ENCODE results near the gene UNC45B.
"Not testable (repeated sequence)": the region's sequence is repeated elsewhere in the genome, so short reads cannot be mapped to it uniquely, and the experiment has no call there.

Gene UNC45B

DNA sequence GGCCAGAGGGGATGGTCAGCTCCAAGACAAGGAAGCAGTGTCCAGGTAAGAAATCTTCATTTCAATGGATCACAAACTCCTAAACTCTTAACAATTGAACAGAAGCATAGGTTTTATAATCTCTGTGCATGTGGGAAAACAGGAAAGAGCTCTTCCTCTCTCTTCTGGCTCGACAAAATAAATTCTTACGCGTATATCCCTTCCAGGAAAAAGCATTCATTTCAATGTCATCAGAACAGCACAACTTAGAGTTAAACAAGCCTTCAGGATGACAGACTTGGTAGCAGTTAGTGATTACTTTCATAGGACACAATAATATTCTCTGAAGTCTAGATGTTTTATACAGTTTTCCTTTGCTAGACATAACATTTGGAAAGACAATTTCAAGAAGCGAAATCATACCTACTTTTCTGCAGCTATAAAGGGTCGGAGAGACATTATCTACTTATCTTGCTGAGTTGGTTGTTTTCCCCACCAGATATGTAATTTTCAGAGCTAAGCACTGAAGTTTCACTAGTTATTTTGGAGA is 65.9 kb downstream of the UNC45B start:
- DNase-seq (ENCODE audit: low read depth, low spot score), result no peak

GRCh38 chr17:35214192-35214591 is 66.6 kb downstream of the UNC45B start:
- no peak for DNase-seq (ENCODE audit: low read depth, low spot score)

GRCh38 chr17:35214631-35215273 is 67.1 kb downstream of the UNC45B start:
- no peak for DNase-seq (ENCODE audit: low read depth, low spot score)

- DNase-seq (ENCODE audit: low read depth, low spot score), result no peak
Measured at GRCh38 chr17:35217107-35217506, 69.5 kb downstream of the UNC45B start.

DNA sequence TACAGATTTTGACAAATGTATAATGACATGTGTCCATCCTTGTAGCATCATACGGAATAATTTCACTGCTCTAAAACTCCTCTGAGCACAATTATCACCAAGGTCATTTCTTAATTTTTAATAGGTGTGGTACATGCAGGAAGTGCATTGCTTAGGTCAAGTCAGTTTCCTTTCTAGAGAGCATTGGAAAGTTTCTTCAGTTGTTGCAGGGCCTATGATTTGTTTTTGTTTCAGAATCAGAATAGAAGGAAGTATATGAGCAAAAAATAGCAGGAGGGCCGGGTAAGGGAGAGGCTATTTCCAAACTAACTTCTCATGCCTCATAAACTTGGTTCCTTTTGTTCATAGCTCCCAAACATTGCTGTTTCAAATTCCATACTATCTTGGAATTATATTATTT is 71.3 kb downstream of the UNC45B start:
- no peak for DNase-seq (ENCODE audit: low read depth, low spot score)

DNA sequence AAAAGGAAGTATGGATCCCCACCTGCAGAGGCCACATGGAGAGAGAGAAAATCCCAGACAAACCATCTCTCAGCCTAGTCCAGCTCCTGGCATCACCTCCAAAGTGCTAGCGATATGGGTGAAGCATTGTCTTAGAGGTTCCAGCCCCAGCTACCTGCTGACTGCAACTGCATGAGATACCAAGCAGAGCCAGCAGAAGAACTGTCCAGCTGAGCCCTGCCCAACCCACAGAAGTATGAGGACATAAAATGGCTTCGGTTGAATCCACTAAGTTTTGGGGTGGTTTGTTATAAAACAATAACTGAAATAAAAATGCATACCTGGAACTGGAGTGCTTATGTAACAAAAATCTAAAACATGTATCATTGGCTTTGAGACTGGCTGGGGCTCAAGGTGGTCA is 74.8 kb downstream of the UNC45B start:
- DNase-seq (ENCODE audit: low read depth, low spot score), result no peak

DNA sequence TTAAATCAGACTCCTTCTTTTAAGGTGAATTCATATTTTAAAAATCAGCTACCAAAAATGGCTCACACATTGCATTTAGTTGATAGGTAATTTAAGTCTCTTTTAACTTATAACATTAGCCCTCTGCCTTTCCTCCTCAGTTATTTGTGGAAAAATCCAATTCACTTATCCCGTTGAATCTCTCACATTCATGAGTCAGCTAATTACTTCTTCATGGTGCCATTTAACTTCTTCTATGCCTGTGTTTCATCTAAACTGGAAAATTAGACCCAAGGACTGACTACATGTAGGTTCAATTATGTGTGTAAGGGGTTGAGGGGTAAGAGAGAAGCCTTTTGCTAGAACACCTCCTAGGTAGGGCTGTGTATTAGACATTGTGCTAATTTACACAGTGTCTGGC is 76.8 kb downstream of the UNC45B start:
- DNase-seq (ENCODE audit: low read depth, low spot score), result no peak

- no peak for DNase-seq (ENCODE audit: low read depth, low spot score)
Measured at GRCh38 chr17:35227546-35227945, 79.9 kb downstream of the UNC45B start.

- no peak for DNase-seq (ENCODE audit: low read depth, low spot score)
Measured at GRCh38 chr17:35229638-35230037, 82.0 kb downstream of the UNC45B start.

GRCh38 chr17:35234315-35234714 is 86.7 kb downstream of the UNC45B start:
- DNase-seq (ENCODE audit: low read depth, low spot score), result not testable (repeated sequence)

GRCh38 chr17:35235289-35235688 is 87.7 kb downstream of the UNC45B start:
- DNase-seq (ENCODE audit: low read depth, low spot score), result no peak

- no peak for DNase-seq (ENCODE audit: low read depth, low spot score)
Measured at GRCh38 chr17:35235917-35236316, 88.3 kb downstream of the UNC45B start.

GRCh38 chr17:35236821-35237220 is 89.2 kb downstream of the UNC45B start:
- no peak for DNase-seq (ENCODE audit: low read depth, low spot score)

GRCh38 chr17:35238821-35239220 is 91.2 kb downstream of the UNC45B start:
- DNase-seq (ENCODE audit: low read depth, low spot score), result no peak

Measured in iPS DF 19.7 (cell line).